Activated T-cell treated with anti-CD3 and anti-CD28 coated beads, Interleukin-2, amount 50 U/mL, for 48 hours (primary cell): ENCODE measurements around the gene U2AF1L4.

Experiments
- DNase-seq, 2 experiments: peaks; one replicate each; pipeline ENCODE4 v3.0.0-alpha.2; 2020

U2AF1L4 gene

GRCh38 chr19:35708391-35708790, 36.8 kb downstream of the U2AF1L4 start:
- DNase-seq = no peak

GRCh38 chr19:35704218-35704617, 41.0 kb downstream of the U2AF1L4 start, which contains the start of gene ZBTB32:
TSS of gene ZBTB32 (plus strand) at chr19:35704558. CDS start at chr19:35714627, 10,069 bp downstream.
- peak in 1 of 2 experiments; percentile 48 for DNase-seq

GRCh38 chr19:35703343-35703742, 41.9 kb downstream of the U2AF1L4 start:
- DNase-seq = no peak

- peak; percentile 93 to 95 for DNase-seq
Measured at GRCh38 chr19:35702223-35703012, 42.8 kb downstream of the U2AF1L4 start.

GRCh38 chr19:35696835-35697234, 48.4 kb downstream of the U2AF1L4 start:
- peak in 1 of 2 experiments; percentile 39 for DNase-seq

GRCh38 chr19:35695895-35696422, 49.3 kb downstream of the U2AF1L4 start:
- no peak for DNase-seq

- peak; percentile 94 to 96 for DNase-seq
Measured at GRCh38 chr19:35693835-35694599, 51.2 kb downstream of the U2AF1L4 start.

- DNase-seq = no peak
Measured at GRCh38 chr19:35693422-35693821, 51.8 kb downstream of the U2AF1L4 start.
